Measurements from ENCODE around the gene WDFY3.

- TF ChIP-seq, protein P1, sequence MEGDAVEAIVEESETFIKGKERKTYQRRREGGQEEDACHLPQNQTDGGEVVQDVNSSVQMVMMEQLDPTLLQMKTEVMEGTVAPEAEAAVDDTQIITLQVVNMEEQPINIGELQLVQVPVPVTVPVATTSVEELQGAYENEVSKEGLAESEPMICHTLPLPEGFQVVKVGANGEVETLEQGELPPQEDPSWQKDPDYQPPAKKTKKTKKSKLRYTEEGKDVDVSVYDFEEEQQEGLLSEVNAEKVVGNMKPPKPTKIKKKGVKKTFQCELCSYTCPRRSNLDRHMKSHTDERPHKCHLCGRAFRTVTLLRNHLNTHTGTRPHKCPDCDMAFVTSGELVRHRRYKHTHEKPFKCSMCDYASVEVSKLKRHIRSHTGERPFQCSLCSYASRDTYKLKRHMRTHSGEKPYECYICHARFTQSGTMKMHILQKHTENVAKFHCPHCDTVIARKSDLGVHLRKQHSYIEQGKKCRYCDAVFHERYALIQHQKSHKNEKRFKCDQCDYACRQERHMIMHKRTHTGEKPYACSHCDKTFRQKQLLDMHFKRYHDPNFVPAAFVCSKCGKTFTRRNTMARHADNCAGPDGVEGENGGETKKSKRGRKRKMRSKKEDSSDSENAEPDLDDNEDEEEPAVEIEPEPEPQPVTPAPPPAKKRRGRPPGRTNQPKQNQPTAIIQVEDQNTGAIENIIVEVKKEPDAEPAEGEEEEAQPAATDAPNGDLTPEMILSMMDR (IDR thresholded peaks at IDR 0.05) = no peak
- TF ChIP-seq POLR2A (IDR thresholded peaks at IDR 0.05) = no peak
Measured at GRCh38 chr4:84666439-84666838, 300.1 kb downstream of the WDFY3 start.

Measured in suprapubic skin (tissue), 3 donors.